Neutrophil (primary cell): ENCODE measurements around the gene ATXN1.

Experiments
- H3K27ac ChIP-seq: fragments of 200-600 bp; sonication (generic); 2 replicates; pipeline ENCODE4 v1.5.1; 2016; ENCODE audit warnings: mild to moderate bottlenecking, moderate library complexity
- H3K27me3 ChIP-seq: fragments of 200-600 bp; sonication (generic); 2 replicates; pipeline ENCODE4 v1.6.0; 2016; ENCODE audit warnings: mild to moderate bottlenecking
- H3K36me3 ChIP-seq: fragments of 200-600 bp; sonication (generic); 2 replicates; pipeline ENCODE4 v1.5.1; 2017
- H3K4me1 ChIP-seq, 2 experiments: fragments of 200-600 bp in 1 of 2; sonication (generic) in 1 of 2; 1 replicate in 1 of 2; 2 replicates in 1 of 2; pipeline versions ENCODE4 v1.5.1 to v1.6.1; 2013 to 2016; ENCODE audit warnings: low read depth in 1 of 2, low read length in 1 of 2, mild to moderate bottlenecking in 1 of 2, moderate library complexity in 1 of 2; ENCODE audit not compliant: control insufficient read depth in 1 of 2, insufficient read depth in 1 of 2
- H3K4me3 ChIP-seq, 2 experiments: fragments of 200-600 bp in 1 of 2; sonication (generic) in 1 of 2; 1 replicate in 1 of 2; 2 replicates in 1 of 2; pipeline ENCODE4 v1.5.1; 2013 to 2016; ENCODE audit warnings: low read depth in 1 of 2, low read length in 1 of 2, mild to moderate bottlenecking in 1 of 2, moderate library complexity in 1 of 2
- H3K9me3 ChIP-seq: fragments of 200-600 bp; sonication (generic); 2 replicates; pipeline ENCODE4 v1.5.1; 2016
- CTCF ChIP-seq: fragments of 200-600 bp; sonication (generic); IDR thresholded peaks from 2 replicates; pipeline ENCODE4 v1.5.1; 2016; ENCODE audit warnings: antibody characterized with exemption

The ATXN1 gene

GRCh38 chr6:16778521-16778920 lies 17.3 kb upstream of the ATXN1 start:
- no peak overlapping the region for H3K4me3 ChIP-seq
- no peak for TF ChIP-seq CTCF
- H3K9me3 ChIP-seq: no peaks in the 10 kb centered on the region
- H3K27ac ChIP-seq: no peak overlapping the region
- no peaks in the 10 kb centered on the region for H3K27me3 ChIP-seq
- H3K4me1 ChIP-seq: no peaks in the 10 kb centered on the region
- H3K36me3 ChIP-seq: no peaks in the 10 kb centered on the region

- no peaks in the 10 kb centered on the region for H3K9me3 ChIP-seq
- H3K4me3 ChIP-seq: no peak overlapping the region
- no peaks in the 10 kb centered on the region for H3K4me1 ChIP-seq
- no peaks in the 10 kb centered on the region for H3K36me3 ChIP-seq
- H3K27me3 ChIP-seq: no peaks in the 10 kb centered on the region
- TF ChIP-seq CTCF: no peak
- no peak overlapping the region for H3K27ac ChIP-seq
Observed at GRCh38 chr6:16777794-16778193, 16.5 kb upstream of the ATXN1 start.

GRCh38 chr6:16776394-16777017 lies 15.2 kb upstream of the ATXN1 start:
- H3K4me1 ChIP-seq: no peaks in the 10 kb centered on the region
- no peak overlapping the region for H3K27ac ChIP-seq
- H3K9me3 ChIP-seq: no peaks in the 10 kb centered on the region
- no peak for TF ChIP-seq CTCF
- H3K4me3 ChIP-seq: no peak overlapping the region
- no peaks in the 10 kb centered on the region for H3K36me3 ChIP-seq
- no peaks in the 10 kb centered on the region for H3K27me3 ChIP-seq

DNA sequence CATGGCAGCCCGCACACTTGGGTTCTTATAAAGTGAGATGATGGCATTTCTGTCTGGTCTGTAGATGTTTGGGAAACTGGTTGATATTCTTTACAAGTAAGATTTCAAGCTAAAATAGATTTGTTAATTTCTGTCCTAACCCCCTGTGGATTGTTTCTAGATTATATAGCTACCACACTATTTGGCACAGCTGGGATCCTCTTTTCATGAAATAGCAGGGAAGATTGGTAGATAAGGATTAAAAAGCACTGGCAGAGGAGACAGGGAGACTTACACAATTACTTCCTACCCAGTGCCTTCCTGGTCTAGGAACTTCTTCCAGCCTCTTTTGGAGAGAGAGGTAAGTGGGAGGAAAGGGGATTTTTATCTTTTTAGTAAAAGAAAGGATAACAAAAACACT lies 13.2 kb upstream of the ATXN1 start:
- Histone ChIP-seq H3K4me1 (peaks cover 15 to 18% of the 10 kb centered on the region in 2 experiments), H3K9me3 (no peaks in the 10 kb centered on the region), H3K4me3 (no peak overlapping the region), H3K27ac (no peak overlapping the region), H3K36me3 (no peaks in the 10 kb centered on the region), H3K27me3 (no peaks in the 10 kb centered on the region)
- TF ChIP-seq CTCF: no peak

GRCh38 chr6:16773362-16773761 lies 12.1 kb upstream of the ATXN1 start:
- Histone ChIP-seq H3K9me3 (no peaks in the 10 kb centered on the region), H3K4me3 (no peak overlapping the region), H3K27me3 (no peaks in the 10 kb centered on the region), H3K36me3 (no peaks in the 10 kb centered on the region), H3K27ac (no peak overlapping the region), H3K4me1 (peaks cover 26 to 29% of the 10 kb centered on the region in 2 experiments)
- no peak for TF ChIP-seq CTCF
